Measurements from ENCODE around the gene RND1. TPM values are rescaled to one million over a fixed set of nuclear protein-coding genes. Genes with fewer than 3 reads are reported as not detected.
"Not testable (repeated sequence)": the region's sequence is repeated elsewhere in the genome, so short reads cannot be mapped to it uniquely, and the experiment has no call there.

The RND1 gene
- total RNA-seq, result under 0.01 TPM in 1 of 2 replicates, not detected in the other

GRCh38 chr12:48865281-48866051 is at the start of gene RND1:
Gene RND1, minus strand, starts transcription at chr12:48865870. Its CDS starts 103 bp downstream, at chr12:48865767.
- H3K4me3 ChIP-seq (ENCODE audit: low read depth, low read length), result peak within 1 kb of the TSS; percentile 69
- DNase-seq (ENCODE audit: low read depth), result peak; percentile 88
- no peak for TF ChIP-seq CTCF (IDR thresholded peaks at IDR 0.05; ENCODE audit: insufficient read depth, low read depth, low read length)

- TF ChIP-seq CTCF (IDR thresholded peaks at IDR 0.05; ENCODE audit: insufficient read depth, low read depth, low read length), result no peak
- DNase-seq (ENCODE audit: low read depth), result no peak
- no peak overlapping the region for H3K4me3 ChIP-seq (ENCODE audit: low read depth, low read length)
Observed at GRCh38 chr12:48910196-48910595, 44.5 kb upstream of the RND1 start.

GRCh38 chr12:48909698-48910097 is 44.0 kb upstream of the RND1 start:
- not testable (repeated sequence) for H3K4me3 ChIP-seq (ENCODE audit: low read depth, low read length); DNase-seq (ENCODE audit: low read depth)

- H3K4me3 ChIP-seq (ENCODE audit: low read depth, low read length), result no peak overlapping the region
- TF ChIP-seq CTCF (IDR thresholded peaks at IDR 0.05; ENCODE audit: insufficient read depth, low read depth, low read length), result no peak
- no peak for DNase-seq (ENCODE audit: low read depth)
Observed at GRCh38 chr12:48907245-48907644, 41.6 kb upstream of the RND1 start.

- peak overlapping the region; percentile 52 for H3K4me3 ChIP-seq (ENCODE audit: low read depth, low read length)
- TF ChIP-seq CTCF (IDR thresholded peaks at IDR 0.05; ENCODE audit: insufficient read depth, low read depth, low read length), result peak; percentile 64
- peak; percentile 85 for DNase-seq (ENCODE audit: low read depth)
Observed at GRCh38 chr12:48903982-48904411, 38.3 kb upstream of the RND1 start.

- DNase-seq (ENCODE audit: low read depth), result peak; percentile 85
- H3K4me3 ChIP-seq (ENCODE audit: low read depth, low read length), result peak overlapping the region; percentile 52
- no peak for TF ChIP-seq CTCF (IDR thresholded peaks at IDR 0.05; ENCODE audit: insufficient read depth, low read depth, low read length)
Observed at GRCh38 chr12:48903363-48903981, 37.8 kb upstream of the RND1 start.

GRCh38 chr12:48901278-48901677 is 35.6 kb upstream of the RND1 start:
- DNase-seq (ENCODE audit: low read depth), result no peak
- H3K4me3 ChIP-seq (ENCODE audit: low read depth, low read length), result no peak overlapping the region
- no peak for TF ChIP-seq CTCF (IDR thresholded peaks at IDR 0.05; ENCODE audit: insufficient read depth, low read depth, low read length)

Measured in fibroblast of villous mesenchyme (primary cell).